K562 (cell line): Measurements from ENCODE around the gene GPR12.

Experiments
- CTCF ChIP-seq, 3 experiments: IDR thresholded peaks in 2 of 3; conservative IDR thresholded peaks in 1 of 3; 2 replicates each; pipeline ENCODE4 v1.5.1; 2011 to 2012; ENCODE audit warnings: low read length in 3 of 3, mild to moderate bottlenecking in 3 of 3, control low read depth in 2 of 3, improper control_type of control experiment in 1 of 3, inconsistent platforms in 1 of 3, low read depth in 1 of 3, mixed read lengths in 1 of 3, moderate library complexity in 1 of 3; ENCODE audit not compliant: insufficient read depth in 2 of 3
- GABPB1 ChIP-seq: sonication (generic); formaldehyde crosslinking; IDR thresholded peaks from 2 replicates; pipeline ENCODE4 v1.8.0; 2022; ENCODE audit warnings: mild to moderate bottlenecking, missing genetic modification reagents
- MAFF ChIP-seq: IDR thresholded peaks from 2 replicates; pipeline ENCODE4 v1.6.1; 2012; ENCODE audit warnings: low read length, improper control_type of control experiment
- POLR2AphosphoS2 ChIP-seq: IDR thresholded peaks from 2 replicates; pipeline ENCODE4 v1.6.1; 2012; ENCODE audit warnings: low read length, improper control_type of control experiment
- ZNF23 ChIP-seq: fragments of 250-450 bp; sonication (Bioruptor Pico); IDR thresholded peaks from 2 replicates; pipeline ENCODE4 v1.4.0; 2020; ENCODE audit warnings: mild to moderate bottlenecking

- TF ChIP-seq MAFF (no peak), ZNF23 (CRISPR knock-in tag) (no peak), GABPB1 (no peak), POLR2AphosphoS2 (no peak), CTCF (IDR thresholded peaks at IDR 0.05 in 2 of 3, conservative IDR thresholded peaks at IDR 0.05 in 1 of 3; ENCODE audit: insufficient read depth in 2 of 3, low read depth in 1 of 3, low read length in 3 of 3) (no peak)
Measured at GRCh38 chr13:26727633-26728032, 33.0 kb downstream of the GPR12 start.
